ENCODE results near the gene TMC1.

DNA sequence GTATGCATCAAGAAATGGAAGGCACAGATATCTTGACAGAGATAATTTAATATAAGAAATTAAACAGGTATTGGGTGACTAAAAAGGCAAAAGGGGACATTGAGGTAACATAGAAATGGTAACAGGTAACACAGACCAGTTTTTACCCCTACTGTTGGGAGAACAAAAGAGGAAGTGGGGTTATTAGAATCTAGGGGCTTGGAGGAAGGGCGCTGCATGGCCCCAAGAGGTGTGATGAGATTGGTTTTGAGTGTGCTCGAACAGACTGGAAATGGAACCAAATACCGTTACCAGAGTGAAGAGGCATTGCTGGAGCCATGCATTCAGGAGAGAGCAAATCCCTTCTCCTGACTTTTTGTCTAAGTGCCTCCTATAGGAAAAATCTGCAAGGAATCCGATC is 237.5 kb downstream of the TMC1 start:
- no peak for TF ChIP-seq POLR2AphosphoS5 (IDR thresholded peaks at IDR 0.05)
- TF ChIP-seq, protein P1, sequence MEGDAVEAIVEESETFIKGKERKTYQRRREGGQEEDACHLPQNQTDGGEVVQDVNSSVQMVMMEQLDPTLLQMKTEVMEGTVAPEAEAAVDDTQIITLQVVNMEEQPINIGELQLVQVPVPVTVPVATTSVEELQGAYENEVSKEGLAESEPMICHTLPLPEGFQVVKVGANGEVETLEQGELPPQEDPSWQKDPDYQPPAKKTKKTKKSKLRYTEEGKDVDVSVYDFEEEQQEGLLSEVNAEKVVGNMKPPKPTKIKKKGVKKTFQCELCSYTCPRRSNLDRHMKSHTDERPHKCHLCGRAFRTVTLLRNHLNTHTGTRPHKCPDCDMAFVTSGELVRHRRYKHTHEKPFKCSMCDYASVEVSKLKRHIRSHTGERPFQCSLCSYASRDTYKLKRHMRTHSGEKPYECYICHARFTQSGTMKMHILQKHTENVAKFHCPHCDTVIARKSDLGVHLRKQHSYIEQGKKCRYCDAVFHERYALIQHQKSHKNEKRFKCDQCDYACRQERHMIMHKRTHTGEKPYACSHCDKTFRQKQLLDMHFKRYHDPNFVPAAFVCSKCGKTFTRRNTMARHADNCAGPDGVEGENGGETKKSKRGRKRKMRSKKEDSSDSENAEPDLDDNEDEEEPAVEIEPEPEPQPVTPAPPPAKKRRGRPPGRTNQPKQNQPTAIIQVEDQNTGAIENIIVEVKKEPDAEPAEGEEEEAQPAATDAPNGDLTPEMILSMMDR (IDR thresholded peaks at IDR 0.05) = no peak

Measured in upper lobe of left lung (tissue), 4 donors.